GM12878 (cell line): ENCODE measurements around the gene RERG. TPM values are rescaled to one million over a fixed set of nuclear protein-coding genes. Genes with fewer than 3 reads are reported as not detected.

Source experiments
- ATAC-seq: fragments of 200-7000 bp; cut with Tn5 transposase; 3 replicates; pipeline ENCODE4 v1.9.1; 2020; ENCODE audit warnings: mild to moderate bottlenecking, moderate library complexity
- BruUV-seq: library from RNA; stranded (reverse); fragments of 400-500 nt; replicated peaks from 2 replicates; lab custom pipeline; 2021; lab: Mats Ljungman, UMichigan
- CTCF ChIA-PET: fragments of 300-600 bp; sonication (Branson Sonifier 250); formaldehyde crosslinking; extraction: SDS; loops from one replicate; lab custom pipeline; 2021; ENCODE audit warnings: inconsistent platforms; lab: Yijun Ruan, JAX
- POLR2A ChIA-PET: fragments of 350-600 bp; formaldehyde crosslinking; extraction: SDS; loops from one replicate; lab custom pipeline; 2021; ENCODE audit warnings: inconsistent platforms; lab: Charles Lee
- RAD21 ChIA-PET: fragments of 300-600 bp; sonication (Branson Sonifier 250); formaldehyde crosslinking; loops from one replicate; lab custom pipeline; 2023; ENCODE audit warnings: antibody characterized with exemption; ENCODE audit not compliant: unreplicated experiment; lab: Charles Lee
- SMC1A ChIA-PET: fragments of 300-600 bp; sonication (Branson Sonifier 250); formaldehyde crosslinking; loops from one replicate; lab custom pipeline; 2023; ENCODE audit not compliant: unreplicated experiment, uncharacterized antibody; lab: Charles Lee
- DNase-seq: peaks from one replicate; pipeline ENCODE4 v3.0.0-alpha.2; 2011; ENCODE audit warnings: low read depth, low spot score
- FAIRE-seq: peaks from 3 replicates; lab custom pipeline; 2011; peaks lifted over from hg19 to GRCh38; lab: Jason Lieb, UNC
- H2AFZ ChIP-seq: 2 replicates; pipeline ENCODE4 v1.6.0; 2011; ENCODE audit warnings: low read depth, low read length, control low read depth; ENCODE audit not compliant: control insufficient read depth
- H3K27ac ChIP-seq: 2 replicates; pipeline ENCODE4 v1.5.1; 2011; ENCODE audit warnings: control low read depth; ENCODE audit not compliant: control insufficient read depth, insufficient read depth
- H3K27me3 ChIP-seq, 2 experiments: replicated peaks in 1 of 2; 2 replicates each; pipeline versions ENCODE4 v1.6.0 to v1.6.1; 2011; ENCODE audit warnings: low read length in 1 of 2; ENCODE audit not compliant: control insufficient read depth in 2 of 2, insufficient read depth in 2 of 2
- H3K36me3 ChIP-seq, 2 experiments: 2 replicates each; pipeline ENCODE4 v1.5.1; 2011; ENCODE audit warnings: low read length in 1 of 2; ENCODE audit not compliant: control insufficient read depth in 2 of 2, insufficient read depth in 2 of 2
- H3K4me1 ChIP-seq: 2 replicates; pipeline ENCODE4 v1.6.1; 2011; ENCODE audit warnings: mild to moderate bottlenecking, low read length, moderate library complexity, mixed read lengths; ENCODE audit not compliant: control insufficient read depth, insufficient read depth
- H3K4me2 ChIP-seq: 2 replicates; pipeline ENCODE4 v1.6.0; 2011; ENCODE audit warnings: control low read depth; ENCODE audit not compliant: control insufficient read depth, insufficient read depth
- H3K4me3 ChIP-seq: fragments of 200-600 bp; sonication (generic); 2 replicates; pipeline ENCODE4 v1.5.1; 2016
- H3K79me2 ChIP-seq: 2 replicates; pipeline ENCODE4 v1.6.0; 2011; ENCODE audit warnings: low read length; ENCODE audit not compliant: control insufficient read depth, insufficient read depth
- H3K9ac ChIP-seq: 2 replicates; pipeline ENCODE4 v1.8.0; 2011; ENCODE audit warnings: low read length, control low read depth, mixed read lengths; ENCODE audit not compliant: control insufficient read depth, insufficient read depth
- H3K9me3 ChIP-seq: replicated peaks from 3 replicates; pipeline ENCODE4 v1.5.1; 2011; ENCODE audit warnings: mild to moderate bottlenecking, low read length; ENCODE audit not compliant: control insufficient read depth, insufficient read depth
- H4K20me1 ChIP-seq: 2 replicates; pipeline ENCODE4 v1.6.0; 2011; ENCODE audit not compliant: control insufficient read depth, insufficient read depth
- BMI1 ChIP-seq: fragments of 450-650 bp; IDR thresholded peaks from 2 replicates; pipeline ENCODE4 v1.6.1; 2016; ENCODE audit warnings: mild to moderate bottlenecking, moderate library complexity, borderline replicate concordance
- EED ChIP-seq: sonication (generic); IDR thresholded peaks from 2 replicates; pipeline ENCODE4 v1.6.1; 2016; ENCODE audit warnings: antibody characterized with exemption, low read depth
- HDAC2 ChIP-seq: fragments of 200-600 bp; sonication (generic); IDR thresholded peaks from 2 replicates; pipeline ENCODE4 v1.6.1; 2017
- NR2F1 ChIP-seq: fragments of 450-650 bp; conservative IDR thresholded peaks from 2 replicates; pipeline ENCODE4 v1.6.1; 2017; ENCODE audit warnings: mild to moderate bottlenecking
- SMAD1 ChIP-seq: fragments of 450-650 bp; IDR thresholded peaks from 2 replicates; pipeline ENCODE4 v1.6.1; 2018; ENCODE audit warnings: mild to moderate bottlenecking, low read depth; ENCODE audit not compliant: partially characterized antibody
- WGBS: methylation state at CpG from one replicate; pipeline ENCODE4 v1.1.6; 2016; ENCODE audit warnings: low lambda C conversion rate; ENCODE audit not compliant: insufficient replicate concordance, insufficient coverage; ENCODE audit errors: missing lambda C conversion rate; 5-methylcytosine and 5-hydroxymethylcytosine counted together
- in situ Hi-C: fragments of 300-500 bp; cut with MboI; formaldehyde crosslinking; loops from 9 replicates; pipeline ENCODE4 v1.14.3; 2018; ENCODE audit warnings: mixed read lengths
- intact Hi-C: fragments of 100-400 bp; cut with micrococcal nuclease; formaldehyde crosslinking; loops from one replicate; pipeline ENCODE4 v1.14.2; 2022; ENCODE audit not compliant: unreplicated experiment
- polyA plus RNA-seq, 11 experiments: library from polyadenylated mRNA; depleted of rRNA in 4 of 11; unstranded in 6 of 11; stranded (reverse) in 5 of 11; fragments of >200 nt; fragmentation: Nextera tagmentation in 4 of 11; fragmentation: Illumina TruSeq in 1 of 11; extraction: Ambion mirVana in 4 of 11; extraction: Trizol in 1 of 11; gene quantifications; 1 replicate in 1 of 11; 2 replicates in 10 of 11; pipeline versions ENCODE4 v1.2.1 to v1.2.3, GENCODE V29; 2011 to 2016; ENCODE audit warnings: inconsistent platforms in 2 of 11, missing spikeins in 2 of 11, low read depth in 1 of 11
- total RNA-seq, 4 experiments: library from RNA; depleted of rRNA in 3 of 4; stranded (reverse); fragments of >200 nt in 3 of 4; fragmentation: Illumina TruSeq in 1 of 4; extraction: Trizol in 1 of 4; gene quantifications; 2 replicates each; pipeline versions ENCODE4 v1.2.1 to v1.2.3, GENCODE V29; 2013 to 2021

The RERG gene
- total and polyA plus RNA-seq, 10 of the 15 experiments (the other 5 are each of a cell fraction or from before 2014, with no cell fraction given) = 0.03 to 5.3 (median 0.05) TPM; not detected in 5

DNA sequence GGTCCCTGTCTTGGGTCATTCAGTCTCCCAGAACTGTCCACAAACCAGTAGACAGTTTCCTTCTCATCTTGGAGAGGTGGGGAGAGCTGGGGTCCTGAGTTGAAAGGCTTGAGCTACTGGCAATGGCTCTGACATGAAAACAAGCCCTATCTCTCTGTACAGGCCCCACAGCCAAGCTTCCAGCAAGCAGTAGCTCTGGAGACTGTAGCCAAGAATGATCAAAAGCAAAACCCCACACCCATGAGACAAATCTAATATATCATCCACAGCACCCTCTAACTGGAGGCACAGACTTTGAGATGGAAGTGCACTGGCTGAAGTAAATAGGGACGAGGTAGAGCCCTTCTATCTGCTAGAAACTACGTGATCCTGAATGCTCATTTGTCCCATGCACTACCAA, 40.9 kb downstream of the RERG start:
- BruUV-seq = no TSS peak
- no peak for FAIRE-seq
- RAD21 ChIA-PET = interaction anchor here (1.5 kb wide), 1 partner anchor 42 kb away, joined by 3 read pairs; no protein-coding TSS in a partner anchor
- SMC1A ChIA-PET = interaction anchor here (0.6 to 1.6 kb wide), 3 partner anchors 9 to 17 kb away, joined by 3 to 5 read pairs (median 3); no protein-coding TSS in a partner anchor
- no peaks in the 10 kb centered on the region for H3K9me3 ChIP-seq
- H3K27me3 ChIP-seq = 0 out of 4 replicates have a peak, but pooled peaks cover 0 to 5% of the 10 kb centered on the region in 2 experiments
- no peak overlapping the region for H3K4me3 ChIP-seq
- TF ChIP-seq NR2F1 (no peak), BMI1 (no peak), SMAD1 (no peak), EED (no peak)
- H3K4me2 ChIP-seq = no peak overlapping the region
- no peak overlapping the region for H3K9ac ChIP-seq
- no peaks in the 10 kb centered on the region for H3K79me2 ChIP-seq
- WGBS = 0% methylated on average over 2 of the region's 2 CpGs
- H2AFZ ChIP-seq = no peak overlapping the region
- no peaks in the 10 kb centered on the region for H3K36me3 ChIP-seq
- in situ Hi-C loops = no loop called here
- CTCF ChIA-PET = interaction anchor here (0.8 to 4.2 kb wide), 2 partner anchors 26 to 40 kb away, joined by 3 to 20 read pairs; partner anchors contain the start of gene RERG
- H3K27ac ChIP-seq = no peak overlapping the region
- H3K4me1 ChIP-seq = no peaks in the 10 kb centered on the region
- intact Hi-C loops = no loop called here
- POLR2A ChIA-PET = no interaction called here
- DNase-seq = no peak
- ATAC-seq = no peak
- no peaks in the 10 kb centered on the region for H4K20me1 ChIP-seq

DNA sequence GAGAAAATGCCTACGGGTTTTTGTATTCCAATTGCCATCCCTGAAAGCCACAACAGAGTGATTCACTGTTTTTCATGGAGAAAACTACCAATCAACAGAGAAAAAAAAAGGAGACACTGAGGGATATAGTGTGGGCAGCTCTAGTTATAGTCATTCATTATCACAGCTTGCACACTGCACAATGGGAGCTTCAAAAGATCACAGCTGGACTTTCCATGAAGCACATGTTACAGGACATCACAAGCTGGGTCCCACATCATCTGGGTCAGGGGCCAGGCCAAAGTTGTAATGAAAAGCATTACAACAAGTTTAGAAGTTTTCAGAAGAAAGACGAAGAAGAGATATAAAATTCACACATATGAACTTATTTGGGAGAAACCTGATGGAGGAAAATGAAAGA, 41.5 kb downstream of the RERG start:
- H3K27me3 ChIP-seq = 0 out of 4 replicates have a peak, but pooled peaks cover 0 to 5% of the 10 kb centered on the region in 2 experiments
- intact Hi-C loops = no loop called here
- FAIRE-seq (no peak), DNase-seq (no peak), ATAC-seq (no peak)
- H3K79me2 ChIP-seq = no peaks in the 10 kb centered on the region
- WGBS = 10% methylated on average over 2 of the region's 2 CpGs
- no peak overlapping the region for H3K9ac ChIP-seq
- BruUV-seq = no TSS peak
- H3K4me3 ChIP-seq = no peak overlapping the region
- SMC1A ChIA-PET = interaction anchor here (1.4 to 1.6 kb wide), 2 partner anchors 10 to 17 kb away, joined by 3 to 5 read pairs; no protein-coding TSS in a partner anchor
- no peaks in the 10 kb centered on the region for H4K20me1 ChIP-seq
- no peak overlapping the region for H3K27ac ChIP-seq
- CTCF ChIA-PET = interaction anchor here (4.2 kb wide), 1 partner anchor 41 kb away, joined by 20 read pairs; the partner anchor contains the start of gene RERG
- H3K4me1 ChIP-seq = no peaks in the 10 kb centered on the region
- no peaks in the 10 kb centered on the region for H3K36me3 ChIP-seq
- H2AFZ ChIP-seq = no peak overlapping the region
- RAD21 ChIA-PET = no interaction called here
- in situ Hi-C loops = no loop called here
- POLR2A ChIA-PET = no interaction called here
- no peak for TF ChIP-seq HDAC2
- no peak overlapping the region for H3K4me2 ChIP-seq
- no peaks in the 10 kb centered on the region for H3K9me3 ChIP-seq
